GM19328 (cell line): Measurements from ENCODE around the gene RPUSD1.

ENCODE experiments used
- ATAC-seq: cut with Tn5 transposase; IDR thresholded peaks from one replicate; pipeline ENCODE4 v1.9.1; 2021; ENCODE audit warnings: mild to moderate bottlenecking, moderate library complexity; ENCODE audit not compliant: unreplicated experiment

RPUSD1 gene

DNA sequence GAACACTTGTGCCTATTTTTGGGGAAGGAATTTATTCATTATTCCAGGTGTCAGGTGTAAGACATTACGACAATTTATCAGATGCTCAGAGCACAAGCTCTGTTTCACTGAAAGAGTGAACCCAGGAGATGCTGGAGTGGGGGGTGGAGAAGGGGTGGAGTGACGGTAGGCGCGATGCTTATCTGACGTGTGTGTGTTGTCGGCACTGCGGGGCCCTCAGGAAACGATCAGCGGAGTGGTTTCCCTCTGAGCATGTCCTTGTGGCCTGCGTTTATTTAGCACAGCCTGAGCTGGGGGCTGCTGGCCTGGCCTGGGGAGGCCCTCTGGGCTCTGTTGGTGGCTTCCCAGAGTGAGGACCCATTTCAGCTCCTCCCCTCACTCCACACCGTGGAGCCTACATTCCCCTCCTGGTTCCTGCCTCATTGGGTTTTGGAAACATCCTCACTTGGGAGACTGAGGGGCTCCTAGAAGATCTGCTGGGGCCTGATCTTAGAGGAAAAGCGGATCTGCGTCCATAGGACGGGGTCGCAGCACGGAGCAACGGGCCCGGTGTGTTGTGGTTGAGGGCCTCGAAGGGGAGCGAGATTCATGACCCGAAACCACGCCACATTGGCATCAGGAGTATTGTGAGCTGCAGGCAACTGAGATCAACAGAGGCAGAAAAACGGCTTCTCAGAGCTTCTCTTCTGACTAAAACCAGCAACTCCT, 31.3 kb upstream of the RPUSD1 start:
- ATAC-seq: no peak

DNA sequence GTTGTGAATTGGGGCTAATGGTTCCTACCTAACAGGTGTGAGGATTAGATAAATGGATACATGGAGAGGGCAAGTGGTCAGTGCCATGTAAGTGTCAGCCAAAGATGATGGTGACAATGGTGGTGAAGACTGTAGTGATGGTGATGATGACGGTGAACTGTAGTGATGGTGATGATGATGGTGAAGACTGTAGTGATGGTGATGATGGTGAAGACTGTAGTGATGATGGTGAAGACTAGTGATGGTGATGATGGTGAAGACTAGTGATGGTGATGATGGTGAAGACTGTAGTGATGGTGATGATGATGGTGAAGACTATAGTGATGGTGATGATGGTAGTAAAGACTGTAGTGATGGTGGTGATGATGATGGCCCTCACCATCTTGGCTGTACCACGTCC, 30.4 kb upstream of the RPUSD1 start:
- no peak for ATAC-seq

DNA sequence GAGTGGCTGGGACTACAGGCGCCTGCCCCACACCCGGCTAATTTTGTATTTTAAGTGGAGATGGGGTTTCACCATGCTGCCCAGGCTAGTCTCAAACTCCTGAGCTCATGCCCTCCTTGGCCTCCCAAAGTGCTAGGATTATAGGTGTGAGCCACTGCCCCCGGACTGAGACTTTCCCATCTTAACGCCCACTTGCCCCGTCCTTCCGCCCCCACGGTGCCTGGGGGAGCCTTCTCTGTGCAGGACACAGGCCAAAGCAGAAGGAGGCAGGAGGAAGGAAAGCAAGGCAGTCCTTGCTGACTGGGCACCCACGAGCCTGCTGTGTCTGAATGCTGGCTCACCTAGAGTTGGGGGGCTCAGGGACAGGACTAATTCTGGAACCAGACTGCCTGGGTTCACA, 30.0 kb upstream of the RPUSD1 start:
- no peak for ATAC-seq

DNA sequence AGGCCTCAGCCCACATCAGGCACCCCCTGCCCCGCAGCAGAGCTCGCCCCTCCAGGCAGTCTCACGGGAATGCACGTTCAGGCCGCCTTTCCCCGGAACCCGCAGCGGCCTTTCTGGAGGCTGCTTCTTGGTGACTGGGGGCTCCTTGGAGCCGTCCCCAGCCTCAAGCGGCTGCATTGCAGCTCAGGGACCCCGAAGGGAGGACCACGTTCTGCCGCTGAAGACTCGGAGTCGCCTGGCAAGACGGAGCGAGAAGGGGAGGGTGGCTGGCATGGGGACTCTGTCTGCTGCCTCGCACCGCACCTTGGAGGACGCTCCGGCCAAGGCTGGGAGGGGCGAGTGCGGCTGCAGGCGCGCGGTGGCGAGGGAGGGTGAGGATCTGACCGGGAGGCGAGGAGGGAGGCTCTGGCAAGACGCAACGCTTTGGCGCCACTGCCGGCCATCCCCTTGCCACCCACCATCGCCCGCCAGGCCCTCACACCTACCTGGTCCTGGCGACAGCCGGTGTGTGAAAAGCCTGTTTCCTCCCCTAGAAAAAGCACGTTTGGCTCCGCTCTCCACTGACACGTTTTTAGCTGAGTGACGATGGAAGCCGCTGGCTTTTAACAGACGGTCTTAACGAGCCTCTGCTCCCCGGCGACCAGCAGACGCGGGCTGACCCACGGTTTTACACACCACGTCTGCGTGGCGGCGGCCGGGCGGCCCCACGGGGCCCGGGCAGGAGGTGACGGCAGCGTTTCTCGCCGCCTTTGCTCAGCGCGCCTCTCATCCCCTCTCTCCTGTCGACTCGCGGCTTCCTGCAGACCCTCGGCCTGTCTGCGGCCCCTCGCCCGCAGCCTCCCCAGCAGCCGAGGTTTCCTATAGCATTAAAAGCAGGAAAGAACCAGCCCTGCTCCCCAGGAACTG, 29.1 kb upstream of the RPUSD1 start:
- no peak for ATAC-seq

DNA sequence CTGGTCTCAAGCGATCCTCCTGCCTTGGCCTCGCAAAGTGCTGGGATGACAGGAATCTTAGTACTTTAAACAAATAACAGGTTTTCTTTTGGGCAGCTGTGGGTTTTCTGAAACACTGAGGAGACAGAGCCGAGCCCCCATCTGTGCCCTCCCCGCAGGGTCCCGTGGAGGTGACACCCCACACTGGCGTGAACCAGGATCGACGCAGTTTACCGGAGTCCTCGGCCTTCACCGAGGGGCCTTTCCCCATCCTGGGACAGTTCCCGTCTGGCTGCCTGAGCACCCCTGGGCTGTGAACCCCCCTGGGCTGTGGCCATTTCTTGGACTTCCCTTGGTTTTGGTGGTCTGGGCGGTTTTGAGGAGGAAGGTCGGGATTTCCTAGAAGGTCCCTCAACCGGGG, 27.7 kb upstream of the RPUSD1 start:
- ATAC-seq: no peak

DNA sequence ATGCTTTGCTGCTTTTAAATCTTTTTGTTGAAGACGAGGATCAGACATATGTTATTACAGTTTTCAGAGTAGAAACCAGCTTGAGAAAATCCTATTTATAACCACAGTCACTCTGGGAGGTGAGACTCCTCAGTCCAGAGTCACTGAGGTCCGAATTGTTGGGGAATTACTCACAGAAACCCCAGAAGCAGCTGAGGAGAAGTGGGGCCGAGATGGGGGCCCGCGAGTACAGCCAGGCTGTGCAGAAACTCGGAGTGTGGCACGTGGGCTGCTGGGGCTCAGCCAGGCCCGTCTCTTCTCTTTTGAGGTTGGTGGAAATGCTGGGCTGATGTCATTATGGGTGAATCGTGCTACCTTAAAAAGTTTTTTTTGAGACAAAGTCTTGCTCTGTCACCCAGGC, 26.8 kb upstream of the RPUSD1 start:
- ATAC-seq: no peak

DNA sequence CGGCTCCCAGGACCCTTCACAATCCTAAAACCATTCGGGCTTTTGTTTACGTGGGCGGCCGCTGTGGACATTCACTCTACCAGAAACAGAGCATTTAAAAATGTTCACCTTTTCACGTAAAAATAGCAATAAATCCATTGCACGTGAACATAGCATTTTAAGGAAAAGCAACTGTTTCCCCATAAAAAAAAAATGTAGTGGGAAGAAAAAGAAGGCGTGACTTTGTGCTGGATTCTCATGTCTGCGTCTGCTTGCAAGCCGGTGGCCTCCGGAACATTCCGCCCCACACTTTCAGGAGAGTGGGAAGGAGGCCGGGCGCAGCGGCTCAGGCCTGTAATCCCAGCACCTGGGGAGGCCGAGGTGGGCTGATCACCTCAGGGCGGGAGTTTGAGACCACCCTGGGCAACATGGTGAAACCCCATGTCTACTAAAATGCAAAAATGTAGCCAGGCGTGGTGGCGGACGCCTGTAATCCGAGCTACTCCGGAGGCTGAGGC, 25.8 kb upstream of the RPUSD1 start:
- ATAC-seq: no peak

DNA sequence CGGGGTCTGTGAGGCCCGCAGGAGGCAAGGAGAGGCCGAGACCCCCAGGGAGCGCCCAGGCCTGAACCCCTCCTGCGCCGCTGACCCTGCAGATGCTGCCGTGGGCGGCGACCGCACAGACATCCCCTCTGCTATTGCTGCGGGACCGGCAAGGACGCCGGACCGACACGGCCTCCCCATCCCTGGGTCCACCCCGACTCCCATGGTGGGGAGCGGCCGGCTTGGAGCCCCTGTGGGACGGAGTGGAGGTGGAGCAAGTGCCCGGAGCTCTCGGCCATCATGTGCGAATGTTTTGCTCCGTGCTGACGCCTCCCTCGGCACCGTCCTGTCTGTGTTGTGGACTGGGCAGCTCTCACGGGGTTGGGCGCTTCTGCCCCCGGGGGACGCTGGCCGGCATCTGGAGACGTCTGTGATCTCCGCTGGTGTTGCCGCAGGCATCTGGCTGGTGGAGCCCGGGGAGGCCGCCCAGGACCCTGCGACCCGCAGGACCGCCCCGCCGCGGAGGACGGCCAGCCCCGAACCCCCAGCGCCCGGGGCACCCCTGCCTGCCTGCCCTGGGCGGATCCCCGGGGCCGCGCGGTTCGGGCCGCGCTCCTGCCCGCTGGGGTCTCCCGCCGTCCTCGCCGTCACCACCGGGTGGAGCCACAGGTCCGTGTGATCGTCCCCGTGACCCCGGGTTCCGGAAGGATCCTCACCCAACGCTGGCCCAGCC, 25.2 kb upstream of the RPUSD1 start:
- no peak for ATAC-seq

DNA sequence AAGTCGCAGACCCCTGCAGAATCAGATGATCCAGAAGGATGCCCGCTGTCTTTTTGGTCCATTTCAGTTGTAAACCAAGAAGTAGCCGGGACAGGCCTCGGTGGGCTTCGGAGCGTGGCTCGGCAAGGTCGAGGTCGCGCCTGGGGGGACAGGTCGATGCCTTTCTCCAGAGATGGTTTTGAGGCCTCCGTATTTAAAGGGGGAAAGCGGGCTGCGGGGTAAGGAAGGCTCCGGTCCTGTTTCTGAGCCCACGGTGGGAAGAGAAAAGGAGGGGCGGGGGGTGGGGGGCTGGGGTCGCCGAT, 19.9 kb upstream of the RPUSD1 start:
- ATAC-seq: no peak

DNA sequence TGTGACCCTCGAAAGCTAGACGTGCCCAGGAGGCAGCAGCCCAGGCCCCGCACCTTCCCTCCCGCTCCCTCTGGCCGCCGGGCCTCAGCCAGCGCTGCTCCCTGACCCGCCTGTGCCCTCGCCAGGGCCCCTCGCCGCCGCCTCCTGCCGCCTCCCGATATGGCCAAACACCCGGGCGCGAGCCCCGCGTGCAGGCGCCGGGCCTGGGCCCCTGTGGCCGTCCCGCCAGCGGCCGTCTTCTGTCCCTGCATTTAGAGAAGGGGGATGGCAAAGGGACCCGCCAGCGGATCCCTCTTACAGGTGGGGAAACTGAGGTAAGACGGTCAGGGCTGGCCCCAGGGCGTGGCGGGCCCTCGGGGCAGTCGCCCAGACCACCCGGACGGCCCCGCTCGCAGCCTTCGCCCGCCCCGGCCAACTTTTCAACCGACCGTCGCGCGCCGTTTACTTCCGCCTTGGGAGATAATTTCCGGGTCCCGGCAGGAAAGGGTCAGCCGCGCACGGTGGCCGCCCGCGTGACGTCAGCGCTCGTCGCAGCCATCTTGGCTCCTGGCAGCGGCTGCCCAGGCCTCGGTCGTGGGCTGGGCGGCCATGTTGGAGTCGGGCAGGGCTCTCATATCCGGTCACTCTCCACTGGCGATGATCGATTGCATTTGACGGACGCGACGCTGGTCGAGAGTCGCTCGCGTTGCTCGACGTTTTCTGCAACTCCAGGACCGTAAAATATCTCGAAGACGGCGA, 19.3 kb upstream of the RPUSD1 start:
- ATAC-seq: peak; percentile 89

DNA sequence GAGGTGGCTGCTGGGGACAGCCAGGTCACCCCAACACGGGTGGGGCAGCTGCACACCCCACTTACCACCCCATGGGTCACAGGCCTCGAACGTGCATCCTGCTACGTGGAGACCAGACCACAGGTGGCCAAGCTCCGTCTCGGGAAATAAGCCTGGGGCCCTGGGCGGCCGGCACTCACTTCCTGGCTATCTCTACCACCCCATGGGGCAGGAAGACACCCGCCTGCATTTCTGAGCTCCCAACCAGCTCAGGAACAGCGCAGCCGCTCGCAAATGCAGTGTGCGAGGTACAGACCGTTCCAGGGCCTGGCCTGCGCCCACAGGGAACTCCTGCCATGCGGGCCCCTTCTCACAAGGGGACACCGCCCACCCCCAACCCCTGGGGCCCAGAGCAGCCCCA, 17.3 kb upstream of the RPUSD1 start:
- ATAC-seq: no peak

DNA sequence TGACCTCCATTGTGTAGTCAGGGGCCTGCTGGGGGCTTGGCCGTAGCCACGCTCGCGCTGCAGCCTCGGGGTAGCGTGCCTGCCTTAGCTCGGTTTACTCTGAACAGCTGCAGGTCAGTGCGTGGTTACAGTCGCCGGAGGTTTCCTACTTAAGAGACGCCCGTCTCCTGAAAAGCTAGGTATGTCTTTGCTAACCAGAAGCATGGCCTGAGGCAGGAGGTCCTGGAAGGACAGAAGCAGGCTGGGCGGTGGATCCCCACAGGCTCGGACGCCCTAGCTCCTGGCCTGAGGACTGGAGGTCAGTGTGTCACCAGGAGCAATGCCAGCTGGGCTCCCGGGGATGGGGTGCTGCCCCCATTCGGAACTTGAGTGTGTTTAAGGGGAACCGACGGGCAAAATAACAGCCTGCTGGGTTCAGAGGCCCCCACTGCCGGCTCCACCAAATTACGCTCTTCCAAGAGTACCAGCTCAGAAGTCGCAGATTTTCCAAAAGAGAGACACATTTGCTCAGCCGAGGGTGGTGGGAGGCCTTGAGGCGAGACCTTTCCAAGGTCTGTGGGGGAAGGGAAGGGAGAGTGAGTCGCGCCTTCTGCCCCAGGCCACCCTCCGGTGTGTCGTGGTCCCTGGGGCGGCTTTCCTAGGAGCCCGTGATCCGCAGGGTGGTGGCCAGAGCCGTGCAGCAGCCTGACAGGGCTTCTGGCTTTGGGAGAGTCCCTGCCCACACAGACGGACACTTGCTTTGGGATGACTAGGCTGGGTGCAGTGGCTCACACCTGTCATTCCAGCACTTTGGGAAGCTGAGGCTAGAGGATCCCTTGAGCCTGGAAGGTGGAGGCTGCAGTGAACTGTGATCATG, 16.2 kb upstream of the RPUSD1 start:
- no peak for ATAC-seq

DNA sequence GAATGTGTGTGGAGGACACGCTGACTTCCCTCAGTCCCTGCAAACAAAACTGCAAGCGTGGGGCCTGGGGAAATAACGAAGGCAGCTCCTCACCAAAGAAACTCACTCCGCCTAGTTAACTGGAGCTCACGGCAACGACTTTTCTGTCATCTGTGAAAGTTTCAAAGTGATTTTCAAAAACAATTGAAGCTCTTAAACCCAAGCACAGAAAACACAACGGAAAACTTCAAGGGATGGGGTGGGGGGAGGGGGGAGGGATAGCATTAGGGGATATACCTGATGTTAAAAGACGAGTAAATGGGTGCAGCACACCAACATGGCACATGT, 15.5 kb upstream of the RPUSD1 start:
- ATAC-seq: no peak

DNA sequence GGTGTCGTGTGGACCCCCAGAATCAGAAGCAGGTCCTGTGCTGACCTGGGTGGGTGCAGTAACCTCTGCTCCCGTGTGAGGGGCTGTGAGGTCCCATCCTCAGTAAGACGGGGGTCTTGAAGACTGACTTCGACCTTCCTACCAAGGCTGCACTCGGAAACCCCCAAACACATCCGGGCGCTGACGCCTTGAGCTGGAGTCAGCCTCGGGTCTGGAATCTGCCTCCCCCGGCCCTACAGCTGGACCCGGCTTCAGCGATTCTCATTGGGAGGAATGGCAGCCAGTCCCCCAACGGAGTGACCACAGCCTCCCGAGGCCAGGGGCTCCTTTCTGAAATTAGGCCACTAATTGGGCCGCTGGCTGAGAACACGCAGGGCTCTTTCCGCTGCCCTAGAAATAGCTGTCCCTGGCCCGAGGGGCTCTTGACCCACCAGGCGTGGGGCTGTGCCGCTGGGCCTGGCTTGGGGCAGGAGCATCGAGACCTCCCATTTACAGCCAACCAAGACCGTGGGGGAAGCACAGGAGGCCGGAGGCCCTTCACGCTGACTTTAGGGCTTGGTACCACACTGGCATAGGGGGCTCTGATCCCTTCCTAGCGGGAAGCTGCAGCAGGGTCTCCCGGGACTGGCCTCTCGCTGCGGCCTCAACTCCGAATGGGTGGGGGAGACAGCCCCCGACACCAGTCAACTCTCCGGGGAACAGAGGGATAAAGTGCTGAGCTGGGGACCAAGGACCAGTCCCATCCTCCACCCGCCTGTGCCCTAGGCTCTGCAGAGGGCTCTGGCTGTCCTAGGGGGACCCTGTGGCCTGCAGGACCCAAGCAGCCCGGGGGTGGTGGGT, 15.0 kb upstream of the RPUSD1 start:
- no peak for ATAC-seq

DNA sequence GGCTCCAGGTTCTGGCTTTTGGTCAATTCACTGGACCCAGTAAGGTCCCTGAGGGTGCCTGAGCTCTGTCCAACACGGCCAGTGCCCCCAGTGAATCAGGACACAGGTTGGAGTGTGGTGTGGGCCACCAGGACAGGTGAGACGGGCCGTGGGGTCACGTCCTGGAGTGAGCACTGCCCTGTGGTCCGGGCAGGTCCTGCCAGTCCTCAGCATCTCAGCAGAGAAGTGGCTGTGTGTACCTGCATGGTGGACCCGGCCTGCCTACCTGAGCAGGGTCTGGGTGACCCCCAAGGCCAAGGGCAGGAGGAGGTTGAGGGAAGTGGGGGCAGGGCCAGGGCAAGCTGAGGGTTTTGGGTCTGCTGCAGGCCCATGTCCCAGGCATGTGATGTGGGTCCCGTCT, 14.3 kb upstream of the RPUSD1 start:
- no peak for ATAC-seq

DNA sequence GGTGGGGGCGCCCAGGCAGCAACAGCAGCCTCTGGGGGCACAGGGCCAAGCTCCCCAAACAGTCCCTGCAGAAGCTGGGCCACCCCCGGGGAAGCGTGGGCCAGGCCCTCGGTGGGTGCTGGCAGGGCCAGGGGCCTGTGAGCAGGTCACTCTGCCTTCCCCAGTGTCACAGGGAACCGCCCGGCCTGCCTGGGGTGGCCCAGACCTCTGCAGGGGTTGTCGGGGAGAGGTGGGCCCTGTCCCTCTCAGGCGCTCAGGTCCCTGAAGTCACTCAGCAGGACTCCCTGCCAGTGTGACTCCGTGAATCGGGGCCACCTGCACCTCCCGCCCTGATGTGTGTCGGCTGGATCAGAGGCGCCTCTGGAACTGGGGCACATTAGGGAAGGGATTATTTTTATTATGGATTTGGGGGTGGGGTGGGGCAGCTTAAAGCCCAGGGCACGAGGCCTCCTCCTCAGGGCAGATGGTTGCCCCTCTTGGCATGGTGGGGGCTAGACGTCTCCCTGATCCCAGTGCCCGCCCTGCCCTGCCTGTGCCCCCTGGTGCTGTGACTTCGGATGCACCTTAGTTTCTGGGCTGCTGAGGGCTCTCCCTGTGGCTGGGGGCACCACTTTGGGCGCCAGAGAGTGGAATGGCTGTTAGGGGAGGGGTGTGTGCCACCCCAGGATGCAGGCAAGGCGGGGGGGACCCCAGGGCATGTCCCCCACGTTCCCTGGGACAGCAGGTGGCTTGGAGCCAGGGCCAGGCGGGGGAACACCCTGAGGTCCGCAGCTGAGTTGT, 13.6 kb upstream of the RPUSD1 start:
- ATAC-seq: no peak

DNA sequence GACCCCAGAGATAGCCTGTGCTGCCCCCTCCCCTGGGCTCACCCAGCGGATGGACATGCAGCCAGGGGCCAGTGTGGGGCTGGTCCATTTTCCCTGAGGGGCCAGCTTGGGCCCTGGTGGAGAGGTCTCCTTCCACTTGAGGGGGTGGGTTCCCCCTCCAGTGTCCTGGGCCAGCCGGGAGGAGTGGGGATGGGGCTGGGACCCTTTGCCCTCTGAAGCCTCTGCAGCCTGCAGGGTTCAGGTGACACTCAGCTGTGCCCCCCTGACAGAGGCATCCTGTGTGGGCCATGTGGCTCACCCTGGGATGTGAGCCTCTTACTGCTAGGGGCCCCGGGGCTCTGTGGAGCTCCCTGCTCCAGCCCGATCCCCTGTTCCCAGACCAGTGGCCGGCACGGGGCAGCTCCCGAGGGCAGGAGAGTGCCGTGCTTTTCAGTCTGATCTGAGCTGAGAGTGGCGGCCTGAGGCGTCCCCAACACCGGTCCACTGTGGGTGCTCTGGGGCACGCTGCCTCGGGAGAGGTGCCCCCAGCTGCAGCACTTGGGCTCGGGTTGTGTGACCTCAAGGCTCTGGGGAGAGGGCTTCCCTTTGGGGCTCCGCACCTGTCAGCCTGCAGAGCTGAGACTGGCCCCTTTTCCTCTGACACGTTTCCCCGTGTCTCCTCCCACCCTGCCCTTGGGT, 12.8 kb upstream of the RPUSD1 start:
- ATAC-seq: no peak
